H1 (cell line): ENCODE measurements around the gene CRTAC1. TPM values are rescaled to one million over a fixed set of nuclear protein-coding genes. Genes with fewer than 3 reads are reported as not detected.
"Not testable (repeated sequence)": the region's sequence is repeated elsewhere in the genome, so short reads cannot be mapped to it uniquely, and the experiment has no call there.

Experiments used
- CTCF ChIA-PET: fragments of 300-600 bp; sonication (Branson Sonifier 250); formaldehyde crosslinking; loops from one replicate; lab custom pipeline; 2021; ENCODE audit not compliant: partially characterized antibody; lab: Charles Lee
- POLR2A ChIA-PET: fragments of 300-600 bp; sonication (Branson Sonifier 250); formaldehyde crosslinking; loops from one replicate; lab custom pipeline; 2021; ENCODE audit warnings: inconsistent platforms; ENCODE audit not compliant: partially characterized antibody; lab: Charles Lee
- DNase-seq, 2 experiments: peaks; one replicate each; pipeline versions ENCODE4 v3.0.0 to v3.0.0-alpha.2; 2010 to 2022; ENCODE audit warnings: low spot score in 2 of 2, low read depth in 1 of 2, mixed read lengths in 1 of 2
- FAIRE-seq: peaks from 2 replicates; lab custom pipeline; 2011; peaks lifted over from hg19 to GRCh38; lab: Jason Lieb, UNC
- H2AFZ ChIP-seq: 2 replicates; pipeline ENCODE4 v1.8.1; 2012; ENCODE audit warnings: low read length, inconsistent platforms
- H2AK5ac ChIP-seq: 2 replicates; pipeline ENCODE4 v1.6.1; 2013; ENCODE audit warnings: low read depth, low read length
- H2BK120ac ChIP-seq: replicated peaks from 2 replicates; pipeline ENCODE3; 2013; ENCODE audit warnings: low read depth, low read length, inconsistent platforms
- H2BK12ac ChIP-seq: 2 replicates; pipeline ENCODE4 v1.6.1; 2013; ENCODE audit warnings: low read depth, low read length
- H2BK15ac ChIP-seq: 2 replicates; pipeline ENCODE4 v1.6.1; 2013; ENCODE audit warnings: low read length
- H2BK20ac ChIP-seq: 2 replicates; pipeline ENCODE4 v1.6.1; 2013; ENCODE audit warnings: low read length
- H2BK5ac ChIP-seq: 2 replicates; pipeline ENCODE4 v1.6.1; 2013; ENCODE audit warnings: low read depth, low read length
- H3K14ac ChIP-seq: 2 replicates; pipeline ENCODE4 v1.6.1; 2013; ENCODE audit warnings: inconsistent platforms; ENCODE audit not compliant: insufficient read length
- H3K18ac ChIP-seq: 2 replicates; pipeline ENCODE4 v1.6.1; 2013; ENCODE audit warnings: low read length; ENCODE audit errors: extremely low read depth
- H3K23ac ChIP-seq: 2 replicates; pipeline ENCODE4 v1.6.1; 2013; ENCODE audit warnings: inconsistent platforms; ENCODE audit not compliant: insufficient read length
- H3K23me2 ChIP-seq: 2 replicates; pipeline ENCODE4 v1.6.1; 2013; ENCODE audit warnings: low read depth, low read length
- H3K27ac ChIP-seq: 2 replicates; pipeline ENCODE4 v1.6.1; 2011; ENCODE audit warnings: low read depth, low read length, inconsistent platforms
- H3K27me3 ChIP-seq, 4 experiments: replicated peaks in 1 of 4; 1 replicate in 1 of 4; 2 replicates in 3 of 4; pipeline versions ENCODE4 v1.6.1 to v1.8.1; 2011 to 2013; ENCODE audit warnings: low read length in 3 of 4, mild to moderate bottlenecking in 3 of 4, inconsistent platforms in 2 of 4, mixed read lengths in 2 of 4, moderate library complexity in 1 of 4; ENCODE audit not compliant: control insufficient read depth in 3 of 4, insufficient read depth in 3 of 4; ENCODE audit errors: extremely low read depth in 1 of 4
- H3K36me3 ChIP-seq, 4 experiments: 2 replicates each; pipeline versions ENCODE4 v1.6.1 to v1.8.1; 2011 to 2013; ENCODE audit warnings: mild to moderate bottlenecking in 4 of 4, low read length in 3 of 4, moderate library complexity in 2 of 4, control low read depth in 1 of 4, inconsistent platforms in 1 of 4; ENCODE audit not compliant: insufficient read depth in 4 of 4, control insufficient read depth in 2 of 4
- H3K4ac ChIP-seq: replicated peaks from 2 replicates; pipeline ENCODE3; 2013; ENCODE audit warnings: low read length, low read depth, mixed read lengths, inconsistent platforms; ENCODE audit not compliant: insufficient read length
- H3K4me1 ChIP-seq, 4 experiments: replicated peaks in 1 of 4; 1 replicate in 1 of 4; 2 replicates in 3 of 4; pipeline versions ENCODE4 v1.6.1 to v1.8.1; 2011 to 2013; ENCODE audit warnings: low read length in 3 of 4, inconsistent platforms in 2 of 4, mixed read lengths in 1 of 4; ENCODE audit not compliant: insufficient read depth in 4 of 4, control insufficient read depth in 3 of 4
- H3K4me2 ChIP-seq, 2 experiments: 2 replicates each; pipeline versions ENCODE4 v1.6.1 to v1.8.1; 2011 to 2013; ENCODE audit warnings: low read depth in 2 of 2, low read length in 2 of 2, control low read depth in 1 of 2, inconsistent platforms in 1 of 2, mild to moderate bottlenecking in 1 of 2; ENCODE audit not compliant: insufficient read depth in 1 of 2
- H3K4me3 ChIP-seq, 4 experiments: fragments of 200-600, 300-600 bp in 1 of 4; sonication (generic), shearing (Covaris generic), sonication (Bioruptor Twin) in 1 of 4; 2 replicates each; pipeline versions ENCODE4 v1.5.1 to v1.8.1; 2011 to 2016; ENCODE audit warnings: low read length in 4 of 4, low read depth in 3 of 4, control low read depth in 2 of 4, inconsistent platforms in 2 of 4, mild to moderate bottlenecking in 2 of 4, mixed read lengths in 1 of 4, moderate library complexity in 1 of 4; ENCODE audit not compliant: insufficient read depth in 2 of 4; ENCODE audit errors: extremely low read depth in 1 of 4
- H3K56ac ChIP-seq: replicated peaks from 2 replicates; pipeline ENCODE3; 2013; ENCODE audit warnings: low read depth, mild to moderate bottlenecking, mixed read lengths, low read length, inconsistent platforms; ENCODE audit not compliant: insufficient read length
- H3K79me1 ChIP-seq: 2 replicates; pipeline ENCODE4 v1.6.1; 2013; ENCODE audit warnings: low read depth, low read length, control low read depth
- H3K79me2 ChIP-seq, 2 experiments: 2 replicates each; pipeline versions ENCODE4 v1.6.1 to v1.8.1; 2012 to 2013; ENCODE audit warnings: low read length in 2 of 2, mild to moderate bottlenecking in 2 of 2, inconsistent platforms in 1 of 2; ENCODE audit not compliant: insufficient read depth in 2 of 2, control insufficient read depth in 1 of 2
- H3K9ac ChIP-seq, 4 experiments: replicated peaks in 1 of 4; 1 replicate in 1 of 4; 2 replicates in 3 of 4; pipeline versions ENCODE4 v1.6.1 to v1.8.1; 2011 to 2013; ENCODE audit warnings: low read depth in 3 of 4, low read length in 3 of 4, control low read depth in 2 of 4, mild to moderate bottlenecking in 2 of 4, moderate library complexity in 2 of 4, inconsistent platforms in 1 of 4; ENCODE audit errors: extremely low read depth in 1 of 4
- H3K9me3 ChIP-seq, 2 experiments: 2 replicates each; pipeline versions ENCODE4 v1.6.1 to v1.8.1; 2012 to 2013; ENCODE audit warnings: mild to moderate bottlenecking in 2 of 2, moderate library complexity in 2 of 2, control low read depth in 1 of 2, inconsistent platforms in 1 of 2, low read depth in 1 of 2, low read length in 1 of 2, mixed read lengths in 1 of 2; ENCODE audit not compliant: insufficient read depth in 2 of 2
- H4K20me1 ChIP-seq, 2 experiments: replicated peaks in 1 of 2; 2 replicates each; pipeline versions ENCODE3 to v1.8.1; 2011 to 2013; ENCODE audit warnings: inconsistent platforms in 2 of 2, low read length in 2 of 2, mild to moderate bottlenecking in 1 of 2; ENCODE audit not compliant: insufficient read depth in 2 of 2, control insufficient read depth in 1 of 2
- H4K5ac ChIP-seq: 2 replicates; pipeline ENCODE4 v1.6.1; 2013; ENCODE audit warnings: low read length, low read depth, mixed read lengths, inconsistent platforms; ENCODE audit not compliant: insufficient read length
- H4K8ac ChIP-seq: 2 replicates; pipeline ENCODE4 v1.8.0; 2013; ENCODE audit warnings: mild to moderate bottlenecking, moderate library complexity, low read length, inconsistent platforms; ENCODE audit not compliant: insufficient read depth; ENCODE audit errors: extremely low read depth
- H4K91ac ChIP-seq: replicated peaks from 2 replicates; pipeline ENCODE3; 2013; ENCODE audit warnings: low read length, mixed read lengths, inconsistent platforms; ENCODE audit not compliant: insufficient read length
- WGBS, 2 experiments: shearing (Covaris generic) in 1 of 2; methylation state at CpG; one replicate each; pipeline versions ENCODE4 v1.1.6 to v1.1.7; 2013 to 2015; ENCODE audit warnings: low lambda C conversion rate in 2 of 2, mixed read lengths in 2 of 2, inconsistent platforms in 1 of 2, low coverage in 1 of 2, missing lambda C conversion rate in 1 of 2; ENCODE audit not compliant: insufficient replicate concordance in 2 of 2, insufficient coverage in 1 of 2, insufficient read length in 1 of 2; ENCODE audit errors: extremely low coverage in 1 of 2, missing lambda C conversion rate in 1 of 2; 5-methylcytosine and 5-hydroxymethylcytosine counted together
- polyA plus RNA-seq, 7 experiments: library from polyadenylated mRNA; depleted of rRNA in 3 of 7; stranded (reverse) in 5 of 7; unstranded in 2 of 7; fragments of >200 nt in 5 of 7; fragments of 200-250 nt in 2 of 7; gene quantifications; 1 replicate in 5 of 7; 2 replicates in 1 of 7; 4 replicates in 1 of 7; pipeline versions ENCODE4 v1.2.1 to v1.2.3, GENCODE V29; 2011 to 2013; ENCODE audit warnings: missing spikeins in 2 of 7, mixed read lengths in 2 of 7
- total RNA-seq: library from RNA; stranded (reverse); fragmentation: NEBNext Ultra II Directional; extraction: Animal tissue kit (Norgen Biotek cat#: 25700); gene quantifications from 2 replicates; pipeline ENCODE4 v1.2.1, GENCODE V29; 2021

The CRTAC1 gene
- total and polyA plus RNA-seq, 2 of the 8 experiments (the other 6 are each of a cell fraction or from before 2014, with no cell fraction given), result 0.91 to 1.2 TPM

DNA sequence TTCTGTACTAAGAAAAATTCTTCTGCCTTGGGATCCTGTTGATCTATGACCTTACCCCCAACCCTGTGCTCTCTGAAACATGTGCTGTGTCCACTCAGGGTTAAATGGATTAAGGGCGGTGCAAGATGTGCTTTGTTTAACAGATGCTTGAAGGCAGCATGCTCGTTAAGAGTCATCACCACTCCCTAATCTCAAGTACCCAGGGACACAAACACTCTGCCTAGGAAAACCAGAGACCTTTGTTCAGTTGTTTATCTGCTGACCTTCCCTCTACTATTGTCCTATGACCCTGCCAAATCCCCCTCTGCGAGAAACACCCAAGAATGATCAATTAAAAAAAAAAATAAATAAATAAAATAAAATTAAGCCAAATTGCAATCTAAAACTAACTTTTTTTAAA, 188.3 kb downstream of the CRTAC1 start:
- H3K36me3 ChIP-seq, H4K5ac ChIP-seq, H2BK12ac ChIP-seq, H3K27ac ChIP-seq, H3K4me3 ChIP-seq, POLR2A ChIA-PET, H2BK5ac ChIP-seq, H3K79me2 ChIP-seq, H4K91ac ChIP-seq, H2BK15ac ChIP-seq, DNase-seq, H2AFZ ChIP-seq, H2BK20ac ChIP-seq, H2AK5ac ChIP-seq, FAIRE-seq, H3K23ac ChIP-seq, H3K4me1 ChIP-seq, H3K27me3 ChIP-seq, H3K79me1 ChIP-seq, H3K9ac ChIP-seq, H3K14ac ChIP-seq, H4K20me1 ChIP-seq, H3K4me2 ChIP-seq, H3K4ac ChIP-seq, H3K23me2 ChIP-seq, H2BK120ac ChIP-seq, H3K18ac ChIP-seq, H3K56ac ChIP-seq, H4K8ac ChIP-seq: not testable (repeated sequence)
- WGBS, 2 experiments, result 84% methylated on average over 2 of the region's 3 CpGs; no CpG with 5 or more reads in 1 of the 2 experiments
- H3K9me3 ChIP-seq, result peaks cover 0 to 12% of the 10 kb centered on the region in 2 experiments; a peak in 2 of 4 replicates
- CTCF ChIA-PET, result interaction anchor here (1.2 kb wide), 1 partner anchor 134 kb away, joined by 4 read pairs; no protein-coding TSS in a partner anchor

DNA sequence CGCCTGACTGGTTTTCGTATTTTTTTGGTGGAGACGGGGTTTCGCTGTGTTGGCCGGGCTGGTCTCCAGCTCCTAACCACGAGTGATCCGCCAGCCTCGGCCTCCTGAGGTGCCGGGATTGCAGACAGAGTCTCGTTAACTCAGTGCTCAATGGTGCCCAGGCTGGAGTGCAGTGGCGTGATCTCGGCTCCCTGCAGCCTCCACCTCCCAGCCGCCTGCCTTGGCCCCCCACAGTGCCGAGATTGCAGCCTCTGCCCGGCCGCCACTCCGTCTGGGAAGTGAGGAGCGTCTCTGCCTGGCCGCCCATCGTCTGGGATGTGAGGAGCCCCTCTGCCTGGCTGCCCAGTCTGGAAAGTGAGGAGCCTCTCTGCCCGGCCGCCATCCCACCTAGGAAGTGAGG, 189.3 kb downstream of the CRTAC1 start:
- H3K56ac ChIP-seq, H2AK5ac ChIP-seq, CTCF ChIA-PET, H3K79me1 ChIP-seq, FAIRE-seq, POLR2A ChIA-PET, DNase-seq, H4K5ac ChIP-seq, H3K36me3 ChIP-seq, H3K27me3 ChIP-seq, H3K4me2 ChIP-seq, H2AFZ ChIP-seq, H3K4ac ChIP-seq, H2BK15ac ChIP-seq, H4K20me1 ChIP-seq, H3K4me3 ChIP-seq, H3K9ac ChIP-seq, H2BK120ac ChIP-seq, H3K18ac ChIP-seq, H4K8ac ChIP-seq, H4K91ac ChIP-seq, H3K27ac ChIP-seq, H3K4me1 ChIP-seq, H2BK20ac ChIP-seq, H3K79me2 ChIP-seq, H2BK5ac ChIP-seq, H3K23ac ChIP-seq, H3K23me2 ChIP-seq, H3K14ac ChIP-seq, H2BK12ac ChIP-seq: not testable (repeated sequence)
- 100% methylated on average over 1 of the region's 22 CpGs; no CpG with 5 or more reads in 1 of the 2 experiments for WGBS, 2 experiments
- peaks cover 0 to 12% of the 10 kb centered on the region in 2 experiments; a peak in 2 of 4 replicates for H3K9me3 ChIP-seq
